ENCODE measurements around the gene SHROOM1.

DNA sequence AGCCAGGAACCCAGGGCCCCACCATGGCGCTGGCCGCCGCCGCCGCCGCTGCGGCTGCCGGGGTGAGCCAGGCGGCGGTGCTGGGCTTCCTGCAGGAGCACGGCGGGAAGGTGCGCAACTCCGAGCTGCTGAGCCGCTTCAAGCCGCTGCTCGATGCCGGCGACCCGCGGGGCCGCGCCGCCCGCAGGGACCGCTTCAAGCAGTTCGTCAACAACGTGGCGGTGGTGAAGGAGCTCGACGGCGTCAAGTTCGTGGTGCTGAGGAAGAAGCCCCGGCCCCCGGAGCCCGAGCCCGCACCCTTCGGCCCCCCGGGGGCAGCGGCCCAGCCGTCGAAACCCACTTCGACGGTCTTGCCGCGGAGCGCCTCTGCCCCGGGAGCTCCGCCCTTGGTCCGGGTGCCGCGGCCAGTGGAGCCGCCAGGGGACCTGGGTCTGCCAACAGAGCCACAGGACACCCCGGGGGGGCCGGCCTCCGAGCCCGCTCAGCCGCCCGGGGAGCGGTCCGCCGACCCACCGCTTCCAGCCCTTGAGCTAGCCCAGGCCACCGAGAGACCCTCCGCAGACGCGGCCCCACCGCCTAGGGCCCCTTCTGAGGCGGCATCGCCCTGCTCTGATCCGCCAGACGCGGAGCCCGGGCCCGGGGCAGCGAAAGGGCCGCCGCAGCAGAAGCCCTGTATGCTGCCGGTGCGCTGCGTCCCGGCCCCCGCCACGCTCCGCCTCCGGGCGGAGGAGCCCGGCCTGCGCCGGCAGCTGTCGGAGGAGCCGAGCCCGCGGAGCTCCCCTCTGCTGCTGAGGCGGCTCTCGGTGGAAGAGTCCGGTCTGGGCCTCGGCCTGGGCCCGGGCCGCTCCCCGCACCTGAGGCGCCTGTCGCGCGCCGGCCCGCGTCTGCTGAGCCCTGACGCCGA is 16.6 kb downstream of the SHROOM1 start:
- TF ChIP-seq, protein P1, sequence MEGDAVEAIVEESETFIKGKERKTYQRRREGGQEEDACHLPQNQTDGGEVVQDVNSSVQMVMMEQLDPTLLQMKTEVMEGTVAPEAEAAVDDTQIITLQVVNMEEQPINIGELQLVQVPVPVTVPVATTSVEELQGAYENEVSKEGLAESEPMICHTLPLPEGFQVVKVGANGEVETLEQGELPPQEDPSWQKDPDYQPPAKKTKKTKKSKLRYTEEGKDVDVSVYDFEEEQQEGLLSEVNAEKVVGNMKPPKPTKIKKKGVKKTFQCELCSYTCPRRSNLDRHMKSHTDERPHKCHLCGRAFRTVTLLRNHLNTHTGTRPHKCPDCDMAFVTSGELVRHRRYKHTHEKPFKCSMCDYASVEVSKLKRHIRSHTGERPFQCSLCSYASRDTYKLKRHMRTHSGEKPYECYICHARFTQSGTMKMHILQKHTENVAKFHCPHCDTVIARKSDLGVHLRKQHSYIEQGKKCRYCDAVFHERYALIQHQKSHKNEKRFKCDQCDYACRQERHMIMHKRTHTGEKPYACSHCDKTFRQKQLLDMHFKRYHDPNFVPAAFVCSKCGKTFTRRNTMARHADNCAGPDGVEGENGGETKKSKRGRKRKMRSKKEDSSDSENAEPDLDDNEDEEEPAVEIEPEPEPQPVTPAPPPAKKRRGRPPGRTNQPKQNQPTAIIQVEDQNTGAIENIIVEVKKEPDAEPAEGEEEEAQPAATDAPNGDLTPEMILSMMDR (conservative IDR thresholded peaks at IDR 0.05; ENCODE audit: low read length), result no peak
- no peak for TF ChIP-seq EZH2phosphoT487 (IDR thresholded peaks at IDR 0.05; ENCODE audit: borderline replicate concordance, low read depth, low read length)
